Putamen (tissue), 1 donor: ENCODE data around the gene NKRF.
"Not testable (repeated sequence)": the region's sequence is repeated elsewhere in the genome, so short reads cannot be mapped to it uniquely, and the experiment has no call there.

Experiments
- DNase-seq: peaks from one replicate; pipeline ENCODE4 v3.0.0-alpha.2; 2016; ENCODE audit warnings: low spot score

Gene NKRF

DNA sequence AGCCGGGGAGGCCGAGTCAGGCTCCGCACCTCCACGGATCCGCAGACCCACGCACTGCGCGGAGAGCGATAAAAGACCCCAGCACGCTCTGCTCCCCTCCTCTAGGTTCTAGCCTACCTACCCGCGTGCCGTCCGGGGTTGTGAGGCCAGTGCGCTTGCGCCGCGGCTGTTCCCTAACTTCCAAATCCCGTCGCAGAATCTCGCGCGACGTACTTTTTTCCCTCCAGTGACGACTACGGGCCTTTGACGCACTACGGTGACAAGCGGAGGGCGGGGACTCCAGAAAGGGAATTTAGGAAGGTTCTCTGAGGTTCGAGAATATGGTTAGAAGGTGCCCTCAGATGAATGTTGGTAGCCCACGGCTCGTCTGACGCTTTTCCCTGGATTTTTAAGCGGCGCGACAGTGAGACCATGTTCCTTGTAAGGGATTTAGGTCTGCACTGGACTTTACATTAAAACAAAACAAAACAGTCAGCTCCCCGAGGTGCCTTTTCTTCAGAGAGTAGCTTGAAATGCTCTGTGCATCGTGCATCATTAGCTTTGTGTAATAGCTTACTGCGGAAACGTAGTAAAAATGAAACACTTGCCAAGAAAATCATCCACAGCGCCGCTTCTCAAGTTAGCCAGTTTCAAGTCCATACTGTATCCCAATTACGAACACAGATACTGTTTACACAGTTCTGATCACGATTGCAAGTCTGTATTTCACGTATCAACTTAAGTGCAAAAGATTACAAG, at the start of gene NKRF:
Gene NKRF (minus strand): TSS at position 145 of the 738 bp plus-strand sequence.
- DNase-seq: peak; percentile 87

DNA sequence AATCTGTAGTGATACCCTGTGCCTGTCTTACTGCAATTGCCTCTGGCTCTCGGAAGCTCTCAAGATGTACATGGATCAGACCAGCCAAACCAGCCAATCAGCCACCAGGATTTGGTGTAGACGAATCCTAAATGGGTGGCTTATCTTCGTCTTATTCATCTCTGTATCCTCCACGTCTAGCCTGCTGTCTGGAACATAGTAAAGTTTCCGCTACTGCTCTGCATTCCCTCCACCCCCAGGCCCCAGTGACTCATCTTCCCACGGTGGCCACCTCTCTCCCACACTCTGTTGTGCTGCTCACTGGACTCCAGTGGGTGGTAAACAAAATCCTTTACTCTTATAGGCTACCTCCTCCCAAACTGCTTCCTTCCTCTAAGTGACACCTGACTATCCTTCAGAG, 48.9 kb upstream of the NKRF start:
- no peak for DNase-seq

DNA sequence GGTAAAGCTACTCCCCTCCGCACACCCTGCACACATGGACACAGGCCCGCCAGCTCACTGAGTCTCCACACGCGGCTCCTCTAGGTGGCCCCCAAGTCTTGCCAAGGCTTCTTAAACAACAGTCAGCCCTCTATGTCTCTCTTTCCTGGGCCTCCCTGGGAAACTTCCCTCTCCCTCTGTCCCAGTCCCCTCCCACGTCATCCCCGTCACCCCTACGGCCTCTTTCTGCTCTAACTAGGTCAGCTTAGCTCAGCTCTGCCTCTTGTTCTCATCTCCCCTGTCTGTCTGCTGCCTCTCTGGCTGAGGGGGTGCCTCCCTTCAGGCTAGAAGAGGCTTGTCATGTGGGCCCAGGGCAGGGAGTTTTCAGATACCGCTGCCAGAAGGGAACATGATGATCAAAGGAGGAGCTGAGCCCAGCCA, 47.9 kb upstream of the NKRF start:
- DNase-seq: peak; percentile 34

DNA sequence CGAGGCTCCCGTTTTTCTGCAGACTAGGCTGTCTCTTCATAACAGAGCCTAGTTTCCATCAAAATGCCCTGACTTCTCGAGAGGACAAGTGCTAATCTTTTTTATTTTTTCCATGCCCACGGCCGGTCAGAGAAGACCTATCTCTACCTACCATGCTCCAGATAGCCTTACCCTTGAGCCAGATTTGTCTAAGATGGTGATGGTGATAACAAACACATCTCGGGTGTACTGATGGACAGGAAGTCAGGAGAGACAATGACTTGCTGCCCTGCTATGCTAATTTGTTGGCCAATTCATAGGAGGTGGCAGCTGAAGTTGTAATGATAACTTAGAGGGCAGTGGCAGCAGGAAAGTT, 42.2 kb upstream of the NKRF start:
- no peak for DNase-seq

DNA sequence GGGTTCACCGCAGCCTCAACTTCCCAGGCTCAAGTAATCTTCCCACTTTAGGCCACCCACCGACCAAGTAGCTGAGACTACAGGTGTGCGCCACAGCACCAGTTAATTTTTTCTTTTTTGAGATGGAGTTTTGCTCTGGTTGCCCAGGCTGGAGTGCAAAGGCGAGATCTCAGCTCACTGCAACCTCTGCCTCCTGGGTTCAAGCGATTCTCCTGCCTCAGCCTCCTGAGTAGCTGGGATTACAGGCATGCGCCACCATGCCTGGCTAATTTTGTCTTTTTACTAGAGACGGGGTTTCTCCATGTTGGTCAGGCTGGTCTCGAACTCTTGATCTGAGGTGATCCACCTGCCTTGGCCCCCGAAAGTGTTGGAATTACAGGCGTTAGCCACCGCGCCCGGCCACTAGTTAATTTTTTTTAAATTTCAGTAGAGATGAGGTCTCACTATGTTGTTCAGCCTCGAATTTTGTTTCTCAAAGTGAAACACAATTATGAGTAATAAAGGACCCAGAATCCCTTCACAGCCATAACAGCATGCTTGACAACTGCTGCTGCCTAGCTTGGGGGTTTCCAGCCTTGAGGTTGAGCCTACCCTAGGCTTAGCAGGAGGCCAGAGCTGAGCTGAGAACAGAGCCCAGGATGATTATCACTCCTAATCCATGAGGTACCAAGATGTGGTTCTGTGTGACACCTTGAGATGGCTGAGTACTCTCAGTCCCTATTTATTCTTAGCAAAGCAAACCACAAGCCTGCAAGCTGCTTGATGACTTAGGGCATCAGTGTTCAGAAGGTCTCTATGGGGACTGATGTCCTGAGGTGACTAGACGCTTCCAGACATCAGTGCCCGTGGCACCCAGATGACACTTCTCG, 41.6 kb upstream of the NKRF start:
- DNase-seq: no peak

DNA sequence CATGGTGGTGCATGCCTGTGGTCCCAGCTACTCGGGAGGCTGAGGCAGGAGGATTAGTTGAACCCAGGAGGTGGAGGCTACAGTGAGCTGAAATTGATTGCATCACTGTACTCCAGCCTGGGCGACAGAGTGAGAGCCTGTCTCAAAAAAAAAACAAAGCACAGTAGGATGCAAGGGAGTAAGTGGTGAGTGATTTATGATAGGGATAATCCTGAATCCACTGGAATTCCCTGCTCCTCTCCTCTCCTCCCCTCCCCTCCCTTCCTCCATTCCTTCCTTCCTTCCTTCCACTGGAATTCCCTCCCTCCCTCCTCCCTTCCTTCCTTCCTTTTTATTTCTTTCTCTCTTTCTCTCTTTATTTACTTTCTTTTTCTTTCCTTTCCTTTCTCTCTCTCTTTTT, 40.9 kb upstream of the NKRF start:
- no peak for DNase-seq

DNA sequence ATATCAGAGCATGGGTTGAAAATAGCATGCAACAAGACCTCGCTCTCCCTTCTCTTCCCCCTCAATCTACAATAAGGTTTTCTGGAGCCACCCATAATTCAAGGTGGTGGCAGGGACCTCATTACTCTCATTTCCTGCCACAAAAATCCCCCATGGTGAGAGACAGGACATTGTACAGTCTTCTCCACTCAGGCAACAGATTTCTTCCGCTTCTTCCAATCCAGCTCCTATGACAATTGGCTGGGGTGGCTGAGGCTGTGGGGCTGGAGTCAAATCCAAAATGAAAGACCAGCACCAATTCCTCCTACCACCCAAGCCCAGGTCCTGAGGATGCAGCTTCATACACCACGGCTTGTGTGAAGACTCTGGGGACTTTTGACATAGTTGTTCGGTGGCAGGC, 40.3 kb upstream of the NKRF start:
- DNase-seq: no peak

DNA sequence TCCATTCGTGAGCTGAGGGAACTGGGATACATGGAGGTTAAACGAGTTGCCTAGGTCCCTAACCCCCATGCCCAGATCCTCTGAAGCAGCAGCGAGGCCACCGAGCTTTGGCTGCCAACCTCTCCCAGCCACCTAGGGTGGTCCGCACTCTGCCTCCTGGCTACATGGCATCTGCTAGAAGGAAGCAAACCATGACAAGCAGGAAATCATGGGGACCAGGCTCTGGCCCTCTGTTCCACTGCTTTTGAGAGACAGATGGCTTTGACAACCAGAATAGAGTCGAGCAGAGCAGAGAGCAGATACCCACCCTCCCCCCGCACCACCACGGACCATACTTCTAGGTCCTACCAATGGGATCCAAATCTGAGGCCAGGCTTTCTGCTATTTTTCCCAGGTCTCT, 37.5 kb upstream of the NKRF start:
- no peak for DNase-seq

DNA sequence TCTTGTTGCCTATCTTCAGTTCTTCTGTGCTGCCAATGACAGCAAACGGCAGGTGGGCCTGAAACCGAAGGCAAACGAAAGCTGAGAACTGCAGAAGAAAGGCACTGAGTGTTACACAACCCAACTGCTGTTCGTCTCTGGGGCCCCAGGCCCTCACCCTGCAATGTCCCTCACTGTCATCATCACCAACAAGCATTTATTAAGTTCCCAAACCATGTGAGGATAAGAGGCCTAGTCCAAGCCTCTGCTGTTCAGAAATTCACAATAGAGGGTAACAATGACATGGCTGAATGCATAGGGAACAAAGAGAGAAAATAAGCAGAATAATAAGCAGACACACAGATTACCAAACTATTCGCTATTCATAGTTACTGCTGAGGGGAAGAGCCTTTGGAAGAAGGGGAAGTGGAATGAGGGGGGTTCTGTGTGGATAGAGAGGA, 34.5 kb upstream of the NKRF start:
- DNase-seq: no peak

DNA sequence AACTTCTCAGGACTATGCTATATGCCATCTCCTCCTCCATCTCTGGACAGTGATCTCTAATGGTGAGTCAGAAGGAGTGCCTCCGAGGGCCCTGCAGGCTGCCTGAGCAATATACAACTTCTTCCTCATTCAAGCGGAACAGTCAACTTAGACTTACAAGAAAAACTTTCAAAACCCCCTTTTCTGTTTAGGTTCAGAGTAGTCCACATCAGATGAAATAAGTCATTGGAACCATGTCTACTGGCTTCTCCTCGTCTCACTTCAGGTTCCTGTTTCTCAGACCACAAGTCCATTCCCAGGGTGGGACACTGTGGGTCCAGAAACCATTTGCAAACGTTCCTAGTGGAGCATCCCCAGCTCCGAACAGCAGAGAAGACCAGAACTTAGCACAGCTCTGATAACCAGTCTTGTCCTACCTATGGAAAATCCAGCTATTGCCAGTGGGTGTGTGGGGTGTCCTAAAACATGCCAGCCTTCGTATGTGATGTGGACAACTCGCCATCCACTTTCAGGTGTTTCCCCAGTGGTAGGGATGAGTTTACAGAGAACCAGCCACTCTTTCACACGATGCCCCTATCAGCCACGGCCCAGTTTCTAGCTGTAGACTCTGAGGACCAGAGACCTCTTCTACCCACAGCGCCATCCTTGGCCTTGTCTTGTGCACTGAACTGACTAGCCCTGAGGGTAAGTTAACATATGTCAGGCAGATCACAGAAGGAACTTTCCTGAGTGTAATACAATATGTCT, 32.7 kb upstream of the NKRF start:
- DNase-seq: no peak

DNA sequence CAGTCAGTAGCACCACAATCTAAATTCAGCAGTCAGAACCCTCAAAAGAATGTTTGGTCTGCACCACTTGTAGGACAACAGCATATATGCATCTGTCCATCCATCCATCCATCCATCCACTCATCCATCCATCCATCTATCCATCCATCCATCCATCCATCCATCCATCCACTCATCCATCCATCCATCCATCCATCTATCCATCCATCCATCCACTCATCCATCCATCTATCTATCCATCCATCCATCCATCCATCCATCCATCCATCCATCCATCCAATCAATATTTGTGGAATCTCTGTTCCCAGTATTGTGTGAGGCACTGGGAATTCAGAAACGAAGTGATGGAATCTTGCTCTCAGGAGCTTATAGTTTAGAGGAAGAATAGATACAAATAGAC, 31.2 kb upstream of the NKRF start:
- DNase-seq: not testable (repeated sequence)

DNA sequence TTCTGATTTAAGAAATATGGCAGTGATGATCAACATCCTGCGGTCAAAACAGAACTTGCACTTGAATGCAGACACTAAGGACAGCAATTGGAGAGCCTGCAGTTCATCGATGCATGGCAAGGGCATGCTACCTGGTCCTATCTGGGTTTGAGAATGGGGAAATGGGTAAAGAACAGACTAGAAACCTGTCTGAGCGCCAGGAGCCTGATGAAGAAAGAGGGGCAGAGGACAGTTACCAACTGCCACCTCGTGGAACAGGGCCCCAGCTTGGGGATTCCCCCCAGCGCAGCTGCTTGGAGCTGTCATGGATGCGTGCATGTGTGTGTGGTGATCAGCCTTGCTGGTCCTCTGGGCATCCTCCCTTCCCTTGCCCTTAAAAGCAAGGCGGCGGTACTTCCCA, 30.2 kb upstream of the NKRF start:
- DNase-seq: no peak

DNA sequence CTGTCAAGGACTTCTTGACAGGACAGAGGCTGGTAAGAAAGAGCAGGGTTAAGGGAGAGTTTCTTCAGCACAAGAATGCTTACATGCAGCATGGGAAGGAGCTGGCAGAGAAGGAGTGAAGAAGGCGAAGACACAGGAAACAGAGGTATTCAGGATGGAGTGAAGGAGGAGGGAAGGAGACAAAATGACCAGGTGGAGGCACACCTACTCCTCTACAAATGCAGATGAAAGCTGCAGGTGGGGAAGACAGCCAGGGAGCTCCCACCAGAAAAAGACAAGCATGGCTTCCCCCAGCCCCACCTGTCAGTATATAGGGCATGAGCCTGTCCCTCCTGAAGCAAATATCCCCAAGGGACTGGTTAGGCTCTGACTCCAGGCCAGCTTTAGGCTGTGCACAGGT, 29.6 kb upstream of the NKRF start:
- DNase-seq: no peak

DNA sequence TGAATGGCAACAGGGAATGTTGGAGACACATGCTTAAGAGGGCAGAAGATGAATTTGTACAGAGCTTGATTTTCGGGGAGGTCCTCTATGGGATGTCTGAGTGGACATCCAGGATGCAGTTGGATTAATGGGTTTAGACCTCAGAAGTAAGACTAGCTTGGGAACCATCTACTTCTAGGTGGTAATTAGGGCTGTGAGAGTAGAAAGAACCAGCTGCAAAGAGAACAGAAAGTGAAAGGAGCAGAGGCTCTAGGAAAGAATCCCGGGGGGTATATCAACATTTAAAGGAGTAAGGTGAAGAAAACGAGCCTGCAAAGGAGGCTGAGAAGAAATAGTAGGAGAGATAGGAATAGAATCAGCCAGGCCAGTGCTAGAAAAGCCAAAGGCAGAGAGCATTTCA, 29.0 kb upstream of the NKRF start:
- DNase-seq: no peak

DNA sequence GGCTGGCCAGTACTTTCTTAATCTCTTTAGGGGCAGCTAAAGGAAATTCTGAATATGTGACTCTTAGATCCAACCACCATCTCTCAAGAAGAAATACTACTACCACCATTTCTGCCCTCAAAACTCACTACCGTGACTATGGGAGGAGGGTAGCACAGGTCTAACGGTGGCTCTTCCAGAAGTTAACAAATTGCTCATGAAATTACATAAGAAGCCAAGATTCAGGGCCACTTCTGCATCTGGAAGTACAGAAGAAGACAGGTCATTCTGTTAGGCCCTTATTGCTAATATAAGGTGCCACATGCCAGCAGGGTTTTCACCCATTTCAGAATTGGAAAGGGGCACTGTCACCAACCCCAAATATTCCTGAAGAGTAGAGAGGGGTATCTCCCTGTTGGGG, 19.6 kb upstream of the NKRF start:
- no peak for DNase-seq

DNA sequence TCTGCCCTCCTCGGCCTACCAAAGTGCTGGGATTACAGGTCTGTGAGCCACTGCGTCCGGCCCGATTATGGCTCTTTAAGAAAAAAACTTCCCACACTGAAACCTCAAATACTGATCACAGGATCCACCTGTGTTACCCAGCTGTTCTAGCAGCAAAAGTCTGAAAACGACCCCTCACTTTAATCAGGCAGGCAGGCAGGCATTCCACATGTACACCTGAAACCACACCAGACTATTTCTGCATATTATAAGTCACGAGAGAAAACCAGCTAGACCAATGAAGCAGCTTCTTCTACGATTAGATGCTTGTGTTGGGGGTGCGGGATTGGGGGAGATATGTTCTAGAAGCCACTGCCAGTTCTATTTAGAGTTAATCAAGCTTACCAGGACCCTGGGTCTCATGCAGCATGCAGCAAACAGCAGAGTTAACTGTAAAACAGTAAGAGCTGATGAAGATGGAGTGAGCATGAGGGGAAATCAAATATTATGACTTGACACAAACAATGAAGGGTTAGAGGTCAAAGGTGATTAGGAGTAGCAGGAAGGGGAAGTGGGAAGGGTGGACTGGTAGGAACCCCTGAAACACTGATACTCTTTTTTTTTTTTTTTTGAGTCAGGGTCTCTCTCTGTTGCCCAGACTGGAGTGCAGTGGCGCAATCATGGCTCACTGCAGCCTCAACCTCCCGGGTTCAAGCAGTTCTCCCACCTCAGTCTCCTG, 18.9 kb upstream of the NKRF start:
- DNase-seq: no peak

DNA sequence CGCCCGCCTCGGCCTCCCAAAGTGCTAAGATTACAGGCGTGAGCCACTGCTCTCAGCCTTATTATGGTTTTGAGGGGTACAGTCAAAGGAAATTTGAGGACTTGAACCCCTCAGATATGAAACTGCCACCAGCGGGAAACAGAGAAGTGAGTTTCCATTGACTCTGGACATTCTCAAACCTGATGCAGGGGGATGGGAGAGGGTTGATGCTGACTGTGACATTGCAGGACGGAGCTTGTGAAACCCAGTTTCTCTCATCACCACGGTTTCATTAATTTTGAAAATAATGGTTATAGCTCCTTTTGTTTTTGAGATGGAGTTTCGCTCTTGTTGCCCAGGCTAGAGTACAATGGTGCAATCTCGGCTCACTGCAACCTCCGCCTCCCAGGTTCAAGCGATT, 18.2 kb upstream of the NKRF start:
- DNase-seq: no peak

DNA sequence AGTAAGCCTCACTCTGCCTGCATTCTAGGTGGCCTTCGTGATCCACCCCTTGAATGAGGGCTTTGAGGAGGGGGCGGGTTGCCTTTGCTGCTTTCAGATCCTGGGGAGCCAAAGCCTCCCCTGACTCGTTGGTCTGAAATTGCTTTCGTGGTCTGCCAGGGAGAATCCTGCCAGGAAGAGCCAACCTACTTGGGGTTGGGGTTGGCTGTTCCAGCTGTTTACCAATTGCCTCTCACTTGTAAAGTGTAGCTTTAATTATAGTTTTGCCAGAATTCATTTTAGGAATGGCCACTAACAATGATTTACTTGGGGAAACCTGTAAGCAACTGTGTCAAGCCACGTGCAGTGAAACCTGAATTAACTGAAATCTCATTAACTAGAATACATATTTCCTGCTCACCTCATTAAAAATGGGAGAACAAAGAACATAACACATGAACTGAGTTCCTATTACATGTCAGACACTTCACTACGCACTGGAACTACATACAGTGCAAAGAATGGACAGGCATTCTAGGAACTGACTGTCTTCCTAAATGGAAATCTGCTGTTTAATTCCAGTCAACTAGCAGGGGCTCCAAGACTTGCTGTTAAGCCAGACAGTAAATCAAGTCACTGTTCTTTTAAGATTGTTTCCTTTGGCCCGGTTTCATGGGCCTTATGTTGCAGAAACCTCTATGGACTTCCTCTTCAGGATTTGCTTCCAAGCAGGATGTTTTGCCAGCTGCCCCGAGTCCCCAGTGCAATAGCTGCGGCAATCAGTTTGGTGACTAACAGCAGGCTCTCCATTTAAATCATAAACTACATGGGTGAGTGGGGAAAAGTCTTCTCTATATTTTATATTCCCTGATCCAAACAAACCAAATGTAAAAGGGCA, 16.4 kb upstream of the NKRF start:
- DNase-seq: no peak

DNA sequence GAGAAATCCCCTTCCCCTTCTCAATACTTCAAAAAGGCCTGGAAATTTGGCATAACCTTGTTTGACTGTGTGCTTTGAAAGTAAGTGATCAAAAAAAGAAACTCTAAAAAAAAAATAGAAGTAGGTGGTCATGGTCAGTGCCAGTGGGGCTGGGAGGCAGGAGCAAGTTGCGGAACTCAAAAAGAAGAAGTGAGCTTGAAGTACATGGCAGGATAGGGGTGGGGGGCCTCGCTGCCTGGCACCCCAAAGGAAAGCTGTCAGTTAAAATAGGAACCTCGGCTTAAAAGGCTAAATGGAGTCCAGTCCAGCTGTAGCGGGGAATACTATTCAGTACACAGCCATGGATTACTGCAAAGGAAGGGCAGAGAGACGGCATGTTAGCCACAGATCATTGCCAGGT, 12.2 kb upstream of the NKRF start:
- DNase-seq: no peak

DNA sequence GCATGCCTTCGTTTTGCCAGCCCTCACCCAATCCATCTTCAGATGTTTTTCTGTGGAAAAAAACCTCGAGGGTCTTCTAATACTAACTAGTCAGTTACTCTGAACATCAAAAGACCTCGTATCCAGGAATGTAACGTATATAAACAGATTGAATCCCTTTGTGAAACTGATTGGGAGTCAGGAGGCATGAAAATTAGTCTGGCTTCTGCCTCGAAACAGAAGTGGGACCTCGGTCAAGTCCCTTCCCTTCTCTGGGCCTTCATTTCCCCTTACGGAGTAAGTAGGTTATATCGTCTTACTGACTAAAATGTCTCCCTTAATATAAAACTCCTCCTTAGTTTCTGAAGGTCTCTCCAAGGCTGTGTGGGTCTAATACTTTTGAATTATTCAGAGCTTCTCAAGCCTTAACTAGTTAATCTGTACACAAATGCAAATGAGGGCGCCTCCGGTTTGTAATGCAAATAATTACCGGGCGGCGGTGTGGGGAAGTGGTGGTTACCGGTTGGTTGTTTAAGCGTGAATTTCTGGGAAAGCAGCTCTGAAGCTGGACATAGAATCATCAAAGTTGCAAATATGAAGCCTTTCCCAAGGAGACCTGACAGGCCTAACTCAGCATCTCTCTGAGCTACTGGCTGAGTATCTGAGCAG, 11.4 kb upstream of the NKRF start:
- DNase-seq: no peak

DNA sequence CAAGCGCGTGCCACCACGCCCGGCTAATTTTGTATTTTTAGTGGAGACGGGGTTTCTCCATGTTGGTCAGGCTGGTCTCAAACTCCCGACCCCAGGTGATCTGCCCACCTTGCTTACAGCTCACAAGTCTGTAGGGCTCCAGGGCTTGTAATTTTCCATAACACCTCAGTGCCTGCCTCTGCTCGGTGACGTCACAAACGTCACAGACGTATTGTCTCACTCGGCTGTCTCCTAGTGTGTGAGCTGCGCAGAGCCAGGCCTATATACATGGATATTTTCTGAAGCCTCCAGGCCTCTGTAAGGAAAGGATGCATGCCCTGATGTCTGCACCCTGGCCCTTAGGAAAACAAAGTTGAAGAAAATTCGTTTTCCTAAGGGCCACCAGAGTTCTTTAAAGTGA, 8.6 kb upstream of the NKRF start:
- DNase-seq: no peak
